ENCODE results near the gene RTEL1.

DNA sequence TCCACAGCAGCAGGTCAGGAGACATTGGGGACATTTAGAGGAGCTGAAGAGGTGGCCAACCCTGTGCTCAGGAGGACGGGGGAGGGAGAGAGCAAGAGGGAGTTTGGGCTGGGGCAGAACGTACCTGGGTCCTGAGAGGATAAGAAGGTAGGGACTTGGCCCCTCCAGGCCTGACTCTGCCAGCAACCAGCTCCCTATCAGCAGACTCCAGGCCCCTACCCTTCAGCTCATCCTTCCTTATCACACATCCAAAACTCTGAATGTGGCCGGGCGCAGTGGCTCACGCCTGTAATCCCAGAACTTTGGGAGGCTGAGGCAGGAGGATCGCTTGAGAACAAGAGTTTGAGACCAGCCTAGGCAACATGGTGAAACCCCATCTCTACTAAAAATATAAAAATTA, 9.9 kb upstream of the RTEL1 start:
- TF ChIP-seq ZNF70 (CRISPR knock-in tag; IDR thresholded peaks at IDR 0.05), result no peak
- TF ChIP-seq ZNF8 (CRISPR knock-in tag; IDR thresholded peaks at IDR 0.05), result no peak
- no peak for TF ChIP-seq RARB (CRISPR knock-in tag; IDR thresholded peaks at IDR 0.05)
- no peak for TF ChIP-seq CSDC2 (CRISPR knock-in tag; IDR thresholded peaks at IDR 0.05)
- TF ChIP-seq, protein P1, sequence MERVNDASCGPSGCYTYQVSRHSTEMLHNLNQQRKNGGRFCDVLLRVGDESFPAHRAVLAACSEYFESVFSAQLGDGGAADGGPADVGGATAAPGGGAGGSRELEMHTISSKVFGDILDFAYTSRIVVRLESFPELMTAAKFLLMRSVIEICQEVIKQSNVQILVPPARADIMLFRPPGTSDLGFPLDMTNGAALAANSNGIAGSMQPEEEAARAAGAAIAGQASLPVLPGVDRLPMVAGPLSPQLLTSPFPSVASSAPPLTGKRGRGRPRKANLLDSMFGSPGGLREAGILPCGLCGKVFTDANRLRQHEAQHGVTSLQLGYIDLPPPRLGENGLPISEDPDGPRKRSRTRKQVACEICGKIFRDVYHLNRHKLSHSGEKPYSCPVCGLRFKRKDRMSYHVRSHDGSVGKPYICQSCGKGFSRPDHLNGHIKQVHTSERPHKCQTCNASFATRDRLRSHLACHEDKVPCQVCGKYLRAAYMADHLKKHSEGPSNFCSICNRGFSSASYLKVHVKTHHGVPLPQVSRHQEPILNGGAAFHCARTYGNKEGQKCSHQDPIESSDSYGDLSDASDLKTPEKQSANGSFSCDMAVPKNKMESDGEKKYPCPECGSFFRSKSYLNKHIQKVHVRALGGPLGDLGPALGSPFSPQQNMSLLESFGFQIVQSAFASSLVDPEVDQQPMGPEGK (CRISPR knock-in tag; IDR thresholded peaks at IDR 0.05; ENCODE audit: borderline replicate concordance), result no peak

Measured in SK-N-SH treated with all-trans-retinoic acid at 6 μM for 48 hours (cell line).